GM21825 (cell line): ENCODE results near the gene GLRX.
"Not testable (repeated sequence)": the region's sequence is repeated elsewhere in the genome, so short reads cannot be mapped to it uniquely, and the experiment has no call there.

Experiments used
- ATAC-seq: cut with Tn5 transposase; IDR thresholded peaks from one replicate; pipeline ENCODE4 v1.9.1; 2021; ENCODE audit warnings: mild to moderate bottlenecking, moderate library complexity; ENCODE audit not compliant: unreplicated experiment

Gene GLRX

DNA sequence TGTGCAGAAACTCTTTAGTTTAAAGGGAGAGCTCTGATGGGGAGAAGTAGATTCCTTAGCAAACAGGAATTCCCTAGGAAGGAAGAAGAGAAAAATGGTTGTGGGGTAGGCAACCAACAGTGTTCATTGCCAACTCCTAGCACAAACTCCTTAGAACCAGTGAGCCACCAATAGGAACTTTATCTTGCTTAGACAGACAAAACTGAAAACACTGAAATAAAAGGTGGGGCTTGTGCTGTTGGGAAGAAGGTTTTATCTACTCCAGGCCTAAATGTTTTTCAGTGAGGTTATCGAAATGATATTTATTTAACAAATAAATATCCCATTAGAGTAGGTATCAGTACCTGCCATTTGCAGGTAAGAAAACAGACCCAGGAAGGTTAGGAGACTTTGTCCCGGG is 7.7 kb upstream of the GLRX start:
- ATAC-seq: no peak

GRCh38 chr5:95827892-95828246 is 5.3 kb upstream of the GLRX start:
- ATAC-seq: no peak

DNA sequence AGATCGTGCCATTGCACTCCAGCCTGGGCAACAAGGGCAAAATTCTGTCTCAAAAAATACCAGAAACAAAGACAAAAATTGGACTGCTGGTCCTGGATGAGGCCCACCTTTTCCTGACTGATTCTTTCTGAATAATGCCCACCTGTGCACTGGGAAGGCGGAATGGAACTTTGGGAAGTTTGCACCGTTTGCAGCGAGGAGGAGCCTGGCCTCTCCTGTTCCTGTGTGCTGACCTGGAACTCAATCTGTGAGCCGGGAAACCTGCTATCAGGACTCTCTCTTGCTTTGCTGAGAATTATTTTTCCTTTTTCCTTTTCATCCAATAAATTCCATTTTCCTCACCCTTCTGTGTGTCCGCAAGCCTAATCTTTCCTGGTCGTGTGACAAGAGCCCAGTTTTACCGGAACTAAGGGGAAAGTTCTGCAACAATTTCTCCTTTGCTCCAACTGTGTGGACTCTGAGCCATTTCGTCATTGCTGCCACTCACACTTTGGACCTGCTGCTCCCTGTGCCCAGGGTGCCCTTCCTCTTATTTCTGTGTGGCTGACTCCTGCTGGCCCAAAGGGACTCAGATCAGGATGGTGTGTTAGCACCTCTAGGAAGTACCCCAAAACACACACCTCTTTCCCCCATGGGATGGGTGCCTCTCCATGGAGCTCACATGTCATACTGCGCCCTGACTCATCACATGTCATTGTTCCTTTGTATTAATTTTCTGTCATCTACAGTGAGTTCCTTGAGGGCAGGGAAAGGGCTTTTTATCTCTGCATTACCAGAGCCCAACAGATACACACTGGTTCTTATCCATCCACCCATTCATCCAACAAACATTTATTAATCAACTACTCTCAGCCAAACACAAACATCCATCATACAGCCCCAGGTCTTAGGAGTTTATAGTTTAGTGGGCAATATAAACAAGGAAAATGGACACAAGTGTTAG is 4.7 kb upstream of the GLRX start:
- ATAC-seq: no peak

GRCh38 chr5:95825495-95825894 is 3.0 kb upstream of the GLRX start:
- no peak for ATAC-seq

- no peak for ATAC-seq
Observed at GRCh38 chr5:95824747-95825146, 2.2 kb upstream of the GLRX start.

- ATAC-seq: peak; percentile 50
Observed at GRCh38 chr5:95823738-95824609, 1.4 kb upstream of the GLRX start.

- no peak for ATAC-seq
Observed at GRCh38 chr5:95823218-95823737, 752 bp upstream of the GLRX start.

GRCh38 chr5:95822043-95822541 is 434 bp downstream of the GLRX start:
- ATAC-seq: peak; percentile 45

DNA sequence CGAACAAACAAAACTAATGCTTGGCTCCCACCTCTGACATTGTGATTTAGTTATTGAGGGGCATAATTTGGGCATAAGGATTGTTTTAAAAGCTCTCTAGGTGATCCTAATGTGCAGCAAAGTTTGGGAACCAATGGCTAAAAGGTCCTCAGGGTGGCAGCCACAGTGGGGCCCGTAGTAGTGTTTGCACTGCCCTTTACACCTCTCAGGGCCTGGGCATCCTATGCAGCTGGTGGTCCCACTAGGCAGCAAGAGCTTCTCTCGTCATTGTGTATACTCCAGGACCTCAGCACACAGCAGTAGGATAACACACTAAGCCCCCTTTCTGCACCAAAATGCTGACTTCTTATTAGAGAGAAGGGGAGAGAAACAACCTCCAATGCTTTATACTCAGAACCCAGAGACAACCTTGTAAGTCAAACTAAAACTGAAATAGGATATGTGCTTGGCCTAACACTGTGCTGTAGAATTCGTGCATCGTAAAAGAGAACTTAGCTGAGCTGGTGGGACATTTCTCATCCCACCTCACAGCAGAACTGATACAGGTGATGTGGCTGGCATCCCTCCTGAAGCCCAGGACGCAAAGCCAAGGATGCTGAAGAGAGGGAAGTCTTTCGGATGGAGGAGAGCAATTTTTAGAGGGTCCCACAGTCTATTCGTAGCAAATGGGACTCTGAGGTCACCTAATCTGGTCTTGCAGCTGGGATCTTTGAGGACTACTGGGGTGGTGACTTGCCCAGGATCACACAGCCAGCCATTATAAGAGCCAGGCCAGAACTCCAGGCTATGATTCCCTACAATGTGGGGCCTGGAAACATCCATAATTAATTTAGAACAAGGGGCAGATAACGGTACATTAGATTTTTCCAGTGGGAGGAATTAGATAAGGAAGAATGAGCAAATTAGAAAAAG is 1.2 kb downstream of the GLRX start:
- ATAC-seq: peak; percentile 20

DNA sequence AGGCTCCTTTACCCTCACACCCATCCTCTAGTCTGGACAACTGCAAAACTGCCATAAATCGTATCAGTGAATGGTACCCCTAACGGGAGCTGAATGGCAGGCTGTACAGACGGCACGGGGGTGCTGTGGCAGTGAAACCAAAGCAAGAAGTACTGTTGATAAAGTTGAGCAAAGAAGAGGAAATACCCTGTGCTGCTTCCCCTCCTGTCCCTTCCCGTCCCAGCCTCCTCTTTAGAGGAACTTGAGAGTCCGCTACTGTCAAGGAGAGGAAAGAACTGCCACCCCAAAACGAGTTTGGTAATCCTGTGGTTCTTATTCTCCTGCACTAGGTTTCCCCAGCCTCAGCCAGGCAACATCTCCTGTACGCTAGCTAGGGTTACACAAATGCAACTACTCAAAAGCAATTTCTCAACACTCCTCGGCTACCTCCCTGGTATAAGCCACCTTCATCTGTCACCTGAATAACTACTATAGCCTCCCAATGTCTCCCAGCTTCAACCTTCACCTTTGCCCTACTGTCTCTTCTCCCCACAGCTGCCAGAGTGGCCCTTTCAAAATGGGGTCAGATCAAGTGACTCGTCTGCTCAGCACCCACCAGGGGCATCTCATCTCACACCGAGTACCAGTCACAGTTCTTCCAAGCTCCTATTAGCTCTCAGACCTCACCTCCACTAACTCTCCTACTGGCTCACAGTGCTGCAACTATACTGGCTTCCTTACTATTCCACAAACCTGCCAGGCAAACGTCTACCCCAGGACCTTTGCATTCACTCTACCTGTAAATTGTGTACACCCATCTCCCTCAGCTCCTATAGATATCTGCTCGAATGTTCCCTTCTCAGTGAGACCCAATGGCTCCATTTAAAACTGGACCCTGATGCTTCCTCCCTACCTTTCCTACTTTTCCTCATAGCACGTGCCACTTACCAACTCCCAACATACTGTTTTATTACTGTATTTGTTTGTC is 4.1 kb downstream of the GLRX start:
- ATAC-seq: no peak

- no peak for ATAC-seq
Observed at GRCh38 chr5:95817430-95817829, 5.1 kb downstream of the GLRX start.

DNA sequence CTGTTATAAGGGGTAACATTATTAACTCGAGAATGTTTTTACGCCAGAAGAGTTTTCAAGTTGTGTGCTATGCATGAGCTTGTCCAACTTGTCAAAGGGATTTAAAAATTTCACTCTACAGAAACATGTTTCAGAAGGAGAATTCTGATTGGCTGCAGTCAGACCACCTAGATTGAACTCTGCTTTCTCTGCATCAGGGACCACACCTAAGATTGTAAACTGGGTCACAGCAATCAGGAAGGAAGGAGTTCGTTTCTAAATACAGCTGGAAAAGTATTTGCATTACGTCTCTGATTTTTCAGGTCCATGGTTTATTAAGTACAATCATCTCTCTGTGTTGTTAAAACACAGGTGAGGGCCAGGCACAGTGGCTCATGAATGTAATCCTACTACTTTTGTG is 5.8 kb downstream of the GLRX start:
- no peak for ATAC-seq

GRCh38 chr5:95816341-95816740 is 6.2 kb downstream of the GLRX start:
- no peak for ATAC-seq

DNA sequence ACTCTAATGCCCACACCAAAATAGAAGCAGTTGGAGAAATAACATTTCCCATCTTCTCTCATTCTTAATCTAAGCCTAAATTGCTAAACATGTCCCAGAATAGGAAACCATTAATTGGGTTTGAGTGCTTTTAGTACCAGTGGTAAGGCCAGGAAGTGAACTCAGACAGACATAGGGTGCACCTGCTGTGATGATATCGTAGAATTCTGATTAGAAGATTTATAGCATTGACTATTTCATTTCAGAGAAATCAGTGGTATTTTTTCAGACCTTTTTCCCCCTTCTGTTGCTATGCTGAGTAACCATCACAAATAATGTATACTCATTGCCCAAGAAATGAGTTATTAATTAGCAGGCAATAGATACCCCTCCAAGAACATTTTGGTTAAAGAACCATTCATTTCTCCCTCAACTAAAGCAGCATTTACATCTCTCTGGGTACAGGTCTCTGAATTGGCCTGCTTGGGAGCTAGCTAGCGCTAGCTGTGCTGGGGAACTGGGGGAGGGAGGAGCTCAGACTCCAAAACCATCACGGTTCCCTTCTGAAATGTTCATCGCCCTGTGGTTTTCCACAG is 7.3 kb downstream of the GLRX start:
- no peak for ATAC-seq

DNA sequence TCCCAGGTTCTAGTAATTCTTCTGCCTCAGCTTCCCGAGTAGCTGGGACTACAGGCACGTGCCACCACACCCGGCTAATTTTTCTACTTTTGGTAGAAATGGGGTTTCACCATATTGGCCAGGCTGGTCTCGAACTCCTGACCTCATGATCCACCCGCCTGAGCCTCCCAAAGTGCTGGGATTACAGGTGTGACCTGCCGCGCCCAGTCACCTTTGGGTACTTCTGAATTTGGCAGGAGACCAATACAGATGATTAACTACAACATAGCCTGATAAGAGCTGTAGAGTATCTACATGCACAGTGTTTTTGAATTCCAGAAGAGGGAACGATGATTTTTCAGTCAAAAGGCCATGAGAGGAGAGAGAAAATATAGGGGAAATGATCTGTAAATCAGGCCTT is 9.5 kb downstream of the GLRX start:
- ATAC-seq: not testable (repeated sequence)

DNA sequence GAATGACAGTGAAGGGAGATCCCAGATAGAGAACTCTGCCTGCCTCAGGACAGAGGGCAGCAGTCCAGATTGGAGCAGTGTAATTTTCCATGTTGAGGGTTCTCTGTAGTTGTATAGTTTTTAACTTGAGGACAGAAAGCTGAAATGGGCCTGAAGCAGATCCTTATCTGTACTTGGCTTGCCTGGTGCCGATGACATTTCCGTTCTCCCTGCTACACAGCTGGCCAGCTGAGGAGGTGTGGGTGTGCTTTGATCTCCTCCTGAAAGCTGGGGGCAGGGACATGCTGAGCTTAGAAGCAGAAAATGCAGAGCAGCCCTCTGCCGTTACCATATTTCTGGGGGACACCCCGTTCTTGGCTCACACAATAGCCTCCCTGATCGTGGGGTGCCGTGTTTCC is 10.5 kb downstream of the GLRX start:
- ATAC-seq: no peak

DNA sequence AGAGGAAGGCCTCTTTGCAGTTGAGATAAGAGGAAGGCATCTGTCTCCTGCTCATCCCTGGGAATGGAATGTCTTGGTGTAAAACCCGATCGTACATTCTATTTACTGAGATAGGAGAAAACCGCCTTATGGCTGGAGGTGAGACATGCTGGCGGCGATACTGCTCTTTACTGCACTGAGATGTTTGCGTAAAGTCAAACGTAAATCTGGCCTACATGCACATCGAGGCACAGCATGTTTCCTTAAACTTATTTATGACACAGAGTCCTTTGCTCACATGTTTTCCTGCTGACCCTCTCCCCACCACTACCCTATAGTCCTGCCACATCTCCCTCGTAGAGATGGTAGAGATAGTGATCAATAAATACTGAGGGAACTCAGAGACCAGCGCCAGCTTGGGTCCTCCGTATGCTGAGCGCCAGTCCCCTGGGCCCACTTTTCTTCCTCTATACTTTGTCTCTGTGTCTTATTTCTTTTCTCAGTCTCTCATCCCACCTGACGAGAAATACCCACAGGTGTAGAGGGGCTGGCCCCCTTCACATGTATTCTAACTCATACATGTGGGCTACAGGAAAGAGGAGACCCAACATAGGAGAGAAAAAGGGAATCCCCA is 11.0 kb downstream of the GLRX start:
- not testable (repeated sequence) for ATAC-seq

GRCh38 chr5:95811126-95811423 is 11.5 kb downstream of the GLRX start:
- ATAC-seq: not testable (repeated sequence)
